NCI-H446 (cell line): ENCODE measurements around the gene ZNF672.

Experiments used
- DNase-seq, 2 experiments: peaks; one replicate each; lab custom pipeline; 2025; lab: John Stamatoyannopoulos, UW

The ZNF672 gene

DNA sequence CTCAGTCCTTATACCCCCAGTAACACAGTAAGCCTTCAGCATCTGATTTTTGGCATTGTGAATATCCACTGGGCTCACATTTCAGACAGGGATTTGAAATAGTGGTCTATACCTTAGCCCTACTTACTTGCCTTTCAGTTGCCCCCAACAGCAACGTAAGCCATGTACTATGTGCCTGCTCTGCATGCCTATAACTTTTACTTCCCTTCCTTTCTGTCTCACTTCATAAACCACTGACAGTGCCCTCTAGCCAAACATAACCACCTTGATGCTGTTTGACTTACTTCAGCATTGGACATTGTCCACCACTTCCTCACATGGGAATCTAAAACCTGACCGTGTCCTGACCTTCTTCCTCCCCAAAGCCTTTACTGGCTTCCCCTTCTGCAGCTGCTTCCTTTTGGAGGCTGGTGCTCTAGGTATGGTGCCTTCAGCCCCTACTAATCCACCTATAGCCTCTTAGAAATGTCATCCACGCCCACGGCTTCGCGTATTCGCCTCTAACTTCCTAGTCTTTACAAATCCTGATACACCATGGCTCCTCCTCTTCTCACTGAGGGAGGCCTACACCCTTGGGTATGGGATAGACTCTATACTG is 3.6 kb upstream of the ZNF672 start:
- DNase-seq, result no peak

DNA sequence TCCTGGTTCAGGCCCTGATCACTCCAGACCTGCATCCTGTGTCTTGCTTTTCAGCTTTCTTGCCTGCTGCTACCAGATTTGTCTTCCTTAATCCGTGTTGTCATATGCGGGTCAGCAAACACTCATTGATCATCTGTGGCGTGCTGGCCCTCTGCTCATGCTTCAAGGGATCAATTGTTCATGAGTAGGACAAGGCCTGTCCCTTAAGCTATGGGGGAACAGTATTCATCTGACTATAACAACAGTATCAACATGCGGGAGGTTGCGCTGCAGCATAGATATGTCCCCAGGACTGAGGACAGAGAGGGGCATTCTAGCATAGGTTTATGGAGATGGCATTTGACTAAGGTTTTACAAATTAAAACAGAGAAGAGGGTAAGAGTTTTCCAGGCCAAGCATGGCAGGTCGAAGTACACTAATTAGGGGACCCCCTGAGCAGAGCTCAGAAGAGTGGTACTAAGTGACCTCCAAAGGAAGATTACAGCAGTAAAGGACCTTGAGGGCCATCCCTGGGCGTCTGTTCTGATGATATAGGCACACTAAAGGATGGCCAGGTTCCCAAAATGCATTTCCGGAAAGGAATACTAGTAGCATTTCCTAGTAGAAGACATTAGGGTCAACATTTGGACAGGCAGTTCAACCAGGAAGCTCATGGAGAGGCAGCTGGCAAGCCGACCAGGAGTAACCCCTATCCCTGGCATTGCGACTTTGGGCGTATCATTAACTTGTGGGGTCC is 811 bp upstream of the ZNF672 start:
- DNase-seq, result no peak

DNA sequence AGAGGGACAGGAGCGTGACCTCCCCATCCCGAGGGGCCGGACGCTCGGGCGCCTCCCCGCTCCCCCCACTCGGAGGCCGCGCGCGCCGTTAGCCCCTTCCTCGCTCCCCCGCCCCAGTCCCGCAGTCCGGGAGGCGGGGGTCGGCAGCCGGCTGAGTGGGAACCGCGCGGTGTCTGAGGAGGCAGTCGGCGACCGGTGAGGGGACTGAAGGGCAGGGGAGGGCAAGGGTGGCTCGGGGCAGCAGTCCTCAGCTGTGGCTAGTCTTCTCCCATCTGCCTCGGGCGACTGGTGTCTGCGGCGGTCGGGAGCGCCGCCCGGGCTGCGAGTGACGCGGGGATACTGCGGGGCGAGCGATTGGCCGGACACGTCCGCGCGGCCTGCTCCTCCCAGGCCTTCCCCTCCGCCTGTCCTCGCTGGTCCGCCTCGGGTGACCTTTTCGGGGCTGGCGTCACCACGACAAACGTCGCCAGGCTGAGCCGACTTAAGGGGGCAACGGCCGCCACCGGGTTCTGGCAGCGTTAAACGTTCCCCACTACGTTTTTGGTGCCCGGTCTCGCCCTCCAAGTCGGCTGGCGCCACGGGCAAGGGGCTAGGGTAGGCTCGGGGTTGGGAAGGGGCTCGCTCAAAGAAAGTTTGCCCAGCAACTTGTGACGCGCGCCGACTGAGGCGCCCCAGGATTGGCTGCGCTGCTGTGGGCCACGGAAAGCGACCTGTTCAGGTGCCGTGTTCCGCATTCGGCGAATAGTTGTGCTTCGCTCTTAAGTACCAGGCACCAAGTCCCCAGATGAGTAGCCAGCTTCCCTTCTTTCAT is 538 bp downstream of the ZNF672 start:
- peak; percentile 70 to 88 for DNase-seq

- DNase-seq, result peak in 1 of 2 experiments; percentile 45
Observed at GRCh38 chr1:248839168-248839555, 1.1 kb downstream of the ZNF672 start.

- no peak for DNase-seq
Observed at GRCh38 chr1:248840946-248841345, 2.9 kb downstream of the ZNF672 start.

- DNase-seq, result peak; percentile 56 to 62
Observed at GRCh38 chr1:248841702-248842395, 3.8 kb downstream of the ZNF672 start.

GRCh38 chr1:248842781-248843331 is 4.8 kb downstream of the ZNF672 start:
- DNase-seq, result no peak

- DNase-seq, result no peak
Observed at GRCh38 chr1:248843687-248844086, 5.7 kb downstream of the ZNF672 start.

- no peak for DNase-seq
Observed at GRCh38 chr1:248844526-248844925, 6.5 kb downstream of the ZNF672 start.

DNA sequence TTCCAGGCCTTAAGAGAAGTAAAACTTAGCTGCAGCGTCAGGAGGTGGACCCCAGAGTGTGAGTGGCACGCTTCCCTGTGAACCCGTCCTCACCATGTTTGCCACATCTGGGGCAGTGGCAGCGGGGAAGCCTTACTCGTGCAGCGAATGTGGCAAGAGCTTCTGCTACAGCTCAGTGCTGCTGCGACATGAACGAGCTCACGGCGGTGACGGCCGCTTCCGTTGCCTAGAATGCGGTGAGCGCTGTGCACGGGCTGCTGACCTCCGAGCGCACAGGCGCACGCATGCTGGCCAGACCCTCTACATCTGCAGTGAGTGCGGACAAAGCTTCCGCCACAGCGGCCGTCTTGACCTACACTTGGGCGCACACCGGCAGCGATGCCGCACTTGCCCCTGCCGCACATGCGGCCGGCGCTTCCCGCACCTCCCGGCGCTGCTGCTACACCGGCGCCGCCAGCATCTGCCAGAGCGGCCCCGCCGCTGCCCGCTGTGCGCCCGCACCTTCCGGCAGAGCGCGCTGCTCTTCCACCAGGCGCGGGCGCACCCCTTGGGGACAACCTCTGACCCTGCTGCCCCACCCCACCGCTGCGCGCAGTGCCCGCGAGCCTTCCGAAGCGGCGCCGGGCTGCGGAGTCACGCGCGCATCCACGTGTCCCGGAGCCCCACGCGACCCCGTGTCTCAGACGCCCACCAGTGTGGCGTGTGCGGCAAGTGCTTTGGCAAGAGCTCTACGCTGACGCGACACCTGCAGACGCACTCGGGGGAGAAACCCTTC is 9.3 kb downstream of the ZNF672 start:
- DNase-seq, result no peak

DNA sequence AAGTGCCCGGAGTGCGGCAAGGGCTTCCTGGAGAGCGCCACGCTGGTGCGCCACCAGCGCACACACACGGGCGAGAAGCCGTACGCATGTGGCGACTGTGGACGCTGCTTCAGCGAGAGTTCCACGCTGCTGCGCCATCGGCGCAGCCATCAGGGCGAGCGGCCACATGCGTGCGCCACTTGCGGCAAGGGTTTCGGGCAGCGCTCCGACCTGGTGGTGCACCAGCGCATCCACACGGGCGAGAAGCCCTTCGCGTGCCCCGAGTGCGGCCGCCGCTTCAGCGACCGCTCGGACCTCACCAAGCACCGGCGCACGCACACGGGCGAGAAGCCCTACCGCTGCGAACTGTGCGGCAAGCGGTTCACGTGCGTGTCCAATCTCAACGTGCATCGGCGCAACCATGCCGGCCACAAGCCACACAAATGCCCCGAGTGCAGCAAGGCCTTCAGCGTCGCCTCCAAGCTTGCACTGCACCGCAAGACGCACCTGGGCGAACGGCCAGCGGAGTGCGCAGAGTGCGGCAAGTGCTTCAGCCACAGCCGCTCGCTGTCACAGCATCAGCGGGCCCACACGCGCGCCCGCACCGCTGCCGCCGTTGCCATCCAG is 10.0 kb downstream of the ZNF672 start:
- no peak for DNase-seq

- DNase-seq, result no peak
Observed at GRCh38 chr1:248848602-248849001, 10.6 kb downstream of the ZNF672 start.

- DNase-seq, result no peak
Observed at GRCh38 chr1:248849152-248849551, 11.1 kb downstream of the ZNF672 start.

- no peak for DNase-seq
Observed at GRCh38 chr1:248849637-248850036, 11.6 kb downstream of the ZNF672 start.

GRCh38 chr1:248850124-248850523 is 12.1 kb downstream of the ZNF672 start:
- DNase-seq, result no peak

- no peak for DNase-seq
Observed at GRCh38 chr1:248850536-248851251, 12.7 kb downstream of the ZNF672 start.

- DNase-seq, result no peak
Observed at GRCh38 chr1:248851390-248851789, 13.4 kb downstream of the ZNF672 start.

DNA sequence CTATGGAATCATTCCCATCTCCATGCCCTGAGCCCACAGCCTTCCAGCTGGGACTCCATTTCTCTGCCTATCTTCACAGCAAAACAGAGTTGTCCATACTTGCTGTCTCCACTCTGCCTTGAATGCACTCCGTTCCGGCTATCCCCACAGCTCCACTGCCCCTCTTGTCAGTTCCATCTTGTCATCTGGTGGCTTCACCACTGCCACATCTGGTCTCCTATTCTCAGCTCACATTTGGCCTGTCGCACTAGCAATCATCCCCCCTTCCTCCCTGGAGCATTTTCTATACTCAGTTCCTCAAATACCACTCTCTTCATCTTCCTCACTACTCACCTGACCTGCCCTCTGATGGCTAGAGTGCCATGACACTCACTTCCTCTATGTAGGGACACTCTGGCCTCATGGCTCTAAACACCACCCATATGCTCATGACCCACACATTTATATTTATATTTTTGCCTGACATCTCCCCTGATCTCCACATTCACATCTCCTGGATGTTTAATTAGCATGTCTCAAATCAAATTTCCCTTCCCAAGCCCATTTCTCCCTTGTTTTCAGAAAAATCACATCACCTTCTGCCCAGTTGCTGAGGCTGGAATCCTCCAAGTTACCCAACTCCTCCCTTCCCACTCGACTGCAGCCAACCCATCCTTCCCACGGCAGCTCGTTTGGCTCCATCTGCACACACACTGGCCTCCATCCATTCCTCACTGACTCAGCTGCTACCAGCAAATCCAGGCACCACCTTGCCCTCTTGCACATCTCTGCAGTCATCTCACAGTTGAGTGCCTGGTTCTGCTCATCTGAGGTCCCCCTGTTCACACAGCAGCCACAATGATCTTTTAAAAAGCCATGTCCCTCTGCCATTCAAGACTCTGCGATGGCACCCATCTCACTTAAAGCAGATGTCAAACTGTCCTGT is 14.7 kb downstream of the ZNF672 start:
- DNase-seq, result peak; percentile 2 to 30
